Brain microvascular endothelial cell (primary cell): ENCODE measurements around the gene CDH13.

Source experiments
- DNase-seq: peaks from one replicate; pipeline ENCODE4 v3.0.0-alpha.2; 2020
- H3K27ac ChIP-seq: fragments of 250-450 bp; sonication (Bioruptor Pico); 2 replicates; pipeline ENCODE4 v1.5.1; 2020; ENCODE audit warnings: mild to moderate bottlenecking, moderate library complexity
- H3K27me3 ChIP-seq: fragments of 250-450 bp; sonication (Bioruptor Pico); replicated peaks from 2 replicates; pipeline ENCODE4 v1.5.1; 2020; ENCODE audit warnings: mild to moderate bottlenecking
- H3K36me3 ChIP-seq: fragments of 250-450 bp; sonication (Bioruptor Pico); replicated peaks from 2 replicates; pipeline ENCODE4 v1.5.1; 2020; ENCODE audit warnings: mild to moderate bottlenecking
- H3K4me3 ChIP-seq: 2 replicates; pipeline ENCODE4 v1.5.1; 2011; ENCODE audit warnings: low read depth, mild to moderate bottlenecking, control low read depth, low read length, moderate library complexity
- CTCF ChIP-seq: IDR thresholded peaks from 2 replicates; pipeline ENCODE4 v1.5.1; 2011; ENCODE audit warnings: low read depth, mild to moderate bottlenecking, moderate library complexity, low read length, control low read depth, inconsistent platforms; ENCODE audit errors: missing control alignments
- in situ Hi-C: cut with HindIII; loops from 2 replicates; pipeline ENCODE4 v1.10.0; 2017; ENCODE audit warnings: low sequenced_read_pairs, low pct_ligation_motif_present

The CDH13 gene

GRCh38 chr16:83615141-83615952, 988.6 kb downstream of the CDH13 start:
- DNase-seq: no peak
- Histone ChIP-seq H3K36me3 (no peaks in the 10 kb centered on the region), H3K27me3 (no peaks in the 10 kb centered on the region), H3K4me3 (no peak overlapping the region), H3K27ac (no peak overlapping the region)
- TF ChIP-seq CTCF: no peak
- in situ Hi-C loops: no loop called here

- in situ Hi-C loops: no loop called here
- Histone ChIP-seq H3K27ac (no peak overlapping the region), H3K27me3 (no peaks in the 10 kb centered on the region), H3K4me3 (no peak overlapping the region), H3K36me3 (no peaks in the 10 kb centered on the region)
- no peak for DNase-seq
- TF ChIP-seq CTCF: no peak
These were observed 989.2 kb downstream of the CDH13 start for GRCh38 chr16:83615953-83616350.

- in situ Hi-C loops: no loop called here
These were observed 992.8 kb downstream of the CDH13 start for GRCh38 chr16:83619381-83620150.

GRCh38 chr16:83622010-83622409, 995.2 kb downstream of the CDH13 start:
- no peaks in the 10 kb centered on the region for H3K36me3 ChIP-seq
- H3K27me3 ChIP-seq: no peaks in the 10 kb centered on the region
- no peak for TF ChIP-seq CTCF
- no peak for DNase-seq
- no peak overlapping the region for H3K27ac ChIP-seq
- H3K4me3 ChIP-seq: no peak overlapping the region
- in situ Hi-C loops: no loop called here

More at GRCh38 chr16:83619381-83620150, 992.8 kb downstream of the CDH13 start:
- no peaks in the 10 kb centered on the region for H3K36me3 ChIP-seq
- H3K27ac ChIP-seq: no peak overlapping the region
- no peak overlapping the region for H3K4me3 ChIP-seq
- no peak for TF ChIP-seq CTCF
- DNase-seq: no peak
- no peaks in the 10 kb centered on the region for H3K27me3 ChIP-seq

- in situ Hi-C loops: no loop called here
- Histone ChIP-seq H3K36me3 (no peaks in the 10 kb centered on the region), H3K27ac (no peak overlapping the region), H3K27me3 (no peaks in the 10 kb centered on the region), H3K4me3 (no peak overlapping the region)
- DNase-seq: no peak
- TF ChIP-seq CTCF: no peak
These were observed 996.4 kb downstream of the CDH13 start for GRCh38 chr16:83623091-83623730.
